Umbilical cord (tissue), 2 donors: ENCODE measurements around the gene TTC21B. TPM values are rescaled to one million over a fixed set of nuclear protein-coding genes. Genes with fewer than 3 reads are reported as not detected.

Experiments
- DNase-seq: peaks from one replicate; pipeline ENCODE4 v3.0.0-alpha.2; 2015; ENCODE audit warnings: low spot score
- total RNA-seq: library from RNA; depleted of rRNA; stranded (reverse); fragments of >200 nt; gene quantifications from one replicate; pipeline ENCODE4 v1.2.3, GENCODE V29; 2014; ENCODE audit warnings: low replicate concordance; ENCODE audit not compliant: insufficient read depth

Gene TTC21B
- total RNA-seq, 1 donor from 2014 or later: 53.0 TPM

DNA sequence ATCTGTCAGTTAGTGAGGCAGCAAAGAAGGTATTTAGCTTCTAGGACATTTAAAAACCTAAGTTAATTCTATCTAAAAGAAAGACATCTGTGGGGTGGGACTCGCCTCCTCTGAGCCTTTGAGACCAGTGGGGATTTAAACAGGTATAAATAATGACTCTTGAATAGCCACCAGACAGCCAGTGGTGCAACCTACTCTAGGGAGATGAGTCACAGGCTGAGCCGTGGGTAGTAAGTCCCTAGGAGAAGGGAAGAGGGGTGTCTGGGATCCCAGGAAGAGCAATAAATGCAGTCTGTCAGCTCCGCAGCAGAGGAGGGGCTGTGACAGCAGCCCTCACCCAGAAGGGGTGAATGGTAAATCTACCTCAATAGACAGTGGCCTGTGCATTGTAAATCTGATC is 116.5 kb downstream of the TTC21B start:
- peak; percentile 77 for DNase-seq

DNA sequence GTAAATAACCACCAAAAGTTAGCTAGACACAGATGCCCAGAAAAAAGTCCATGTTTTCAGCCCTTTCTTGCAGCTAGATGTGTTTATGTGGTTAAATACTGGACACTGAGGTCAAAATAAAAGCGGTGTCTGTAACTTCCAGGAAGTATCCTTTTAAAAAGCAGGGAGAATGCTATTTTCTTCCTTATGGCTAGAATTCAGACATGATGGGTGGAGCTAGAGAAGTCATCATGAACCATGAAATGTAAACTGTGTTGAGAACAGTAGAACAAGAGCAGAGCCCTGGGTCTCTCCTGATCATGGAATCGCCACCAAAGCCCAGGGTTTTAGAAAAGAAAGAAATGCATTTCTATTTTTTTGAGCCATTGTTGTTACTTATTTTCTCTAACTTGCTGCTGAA is 118.2 kb downstream of the TTC21B start:
- no peak for DNase-seq

DNA sequence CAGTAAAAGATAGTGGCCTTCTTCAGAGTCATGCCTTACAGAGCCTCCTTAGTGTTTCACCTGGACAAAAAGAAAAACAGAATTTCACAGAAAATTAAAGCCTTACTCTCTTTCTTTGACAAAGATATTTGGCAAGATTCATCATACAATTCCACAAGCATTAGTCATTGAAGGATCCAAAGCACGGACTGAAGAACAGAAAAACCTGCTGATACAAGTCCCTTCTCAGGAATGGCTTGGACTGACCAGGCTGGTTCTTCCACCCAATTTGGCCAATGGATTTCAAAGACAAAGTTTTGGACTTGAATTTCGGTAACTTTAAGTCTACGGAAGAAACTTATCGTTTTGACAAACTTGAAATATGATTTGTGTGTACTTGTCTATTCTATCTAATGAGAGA is 120.4 kb downstream of the TTC21B start:
- peak; percentile 68 for DNase-seq

DNA sequence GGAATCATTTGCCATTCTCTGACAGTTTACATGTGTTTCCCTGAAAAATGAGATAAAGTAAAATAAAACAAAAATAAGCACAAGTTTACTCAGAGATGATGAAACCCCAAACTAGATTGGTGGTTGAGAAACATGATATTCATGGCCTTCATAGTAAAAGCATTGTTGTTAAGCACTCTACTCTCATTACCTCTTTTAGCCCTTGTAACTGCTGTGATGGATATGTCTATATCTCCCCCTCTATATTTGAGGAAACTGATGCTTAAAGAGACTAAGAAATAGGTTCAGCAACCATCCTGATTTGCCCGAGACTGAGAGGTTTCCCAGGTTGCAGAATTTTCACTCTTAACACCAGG is 125.7 kb downstream of the TTC21B start:
- DNase-seq: no peak

DNA sequence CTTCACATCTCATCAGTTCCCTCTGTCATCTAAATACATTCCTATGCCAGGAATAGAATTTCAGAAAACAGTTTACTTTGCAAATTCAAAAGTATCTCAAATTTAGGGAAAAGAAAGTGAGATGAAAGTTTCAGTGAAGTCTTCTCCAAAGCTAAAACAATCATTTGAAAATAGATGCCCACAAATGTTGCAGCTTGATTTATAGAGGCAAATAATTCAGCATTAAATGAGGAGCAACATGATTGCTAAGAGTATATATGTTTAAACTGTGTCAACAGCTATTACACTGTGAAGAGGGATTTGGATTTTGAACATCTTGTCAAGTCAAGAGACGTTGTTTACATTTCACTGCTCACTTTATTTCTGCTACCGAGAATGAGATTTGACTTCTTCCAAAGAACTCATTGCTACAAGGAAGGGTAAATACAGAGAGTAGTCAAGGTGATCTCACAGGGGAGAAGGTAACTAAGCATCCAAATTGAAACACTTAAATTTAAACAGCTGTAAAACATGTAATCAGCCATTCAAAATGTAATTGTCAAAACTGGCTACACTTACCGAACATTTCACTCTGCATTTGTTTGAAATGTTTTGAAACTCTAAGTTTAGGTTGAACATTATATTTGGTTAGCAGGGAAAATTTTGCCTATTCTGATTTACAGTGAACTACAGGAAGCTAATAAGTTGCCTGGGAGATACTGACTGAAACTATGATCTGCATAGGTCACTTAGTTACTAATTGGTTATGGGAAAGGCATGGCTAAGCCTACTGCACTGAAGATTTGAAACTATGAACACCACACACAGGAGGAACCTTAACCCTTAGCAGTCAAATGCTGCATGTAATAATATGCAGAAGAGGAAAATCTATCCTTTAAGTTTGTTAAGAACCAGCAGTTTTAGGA is 126.3 kb downstream of the TTC21B start:
- no peak for DNase-seq

DNA sequence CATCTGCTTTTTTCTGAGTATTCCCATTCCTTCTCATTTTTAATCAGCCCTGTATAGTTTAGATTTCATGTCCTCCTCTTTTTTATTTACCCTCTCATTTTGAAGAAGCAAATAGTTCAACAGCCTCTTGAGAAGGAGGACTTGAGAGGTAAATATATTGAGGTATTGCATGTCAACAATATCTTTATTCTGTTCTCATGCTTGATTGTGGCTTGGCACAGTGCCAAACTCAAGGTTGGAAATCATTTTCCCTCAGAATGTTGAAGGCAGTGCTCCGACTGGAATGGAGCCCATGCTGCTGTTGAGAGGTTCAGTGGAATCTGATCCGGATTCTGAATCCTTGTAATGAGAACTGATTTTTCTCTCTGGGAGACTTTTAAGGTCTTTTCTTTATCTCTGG is 128.5 kb downstream of the TTC21B start:
- DNase-seq: peak; percentile 29

Other genes starting within 250 kb of the TTC21B start
- gene GALNT3, start 159.5 kb downstream of the TTC21B start, total RNA-seq: 11.8 TPM
- 11.1 TPM for gene SCN1A, start 174.2 kb upstream of the TTC21B start, total RNA-seq